K562 (cell line): Measurements from ENCODE around the gene FBXL12. TPM values are rescaled to one million over a fixed set of nuclear protein-coding genes. Genes with fewer than 3 reads are reported as not detected.

Experiments
- ATF7 ChIP-seq: fragments of 450-650 bp; IDR thresholded peaks from 2 replicates; pipeline ENCODE4 v1.7.1; 2014; ENCODE audit warnings: mild to moderate bottlenecking, moderate library complexity
- CBX2 ChIP-seq: fragments of 200-600 bp; sonication (generic); IDR thresholded peaks from one replicate; pipeline ENCODE4 v1.6.1; 2012; ENCODE audit warnings: mild to moderate bottlenecking, low read length, inconsistent platforms; ENCODE audit not compliant: insufficient read depth, poor library complexity, severe bottlenecking
- CREB3L1 ChIP-seq: fragments of 450-650 bp; IDR thresholded peaks from 2 replicates; pipeline ENCODE4 v1.6.1; 2014; ENCODE audit warnings: low read depth, mild to moderate bottlenecking, moderate library complexity, borderline replicate concordance
- EZH2 ChIP-seq: IDR thresholded peaks from 2 replicates; pipeline ENCODE4 v1.6.1; 2012; ENCODE audit warnings: low read depth, mild to moderate bottlenecking, inconsistent platforms, low read length, borderline replicate concordance
- GABPB2 ChIP-seq: fragments of 250-450 bp; sonication (Bioruptor Pico); conservative IDR thresholded peaks from 2 replicates; pipeline ENCODE4 v1.5.1; 2021; ENCODE audit warnings: mild to moderate bottlenecking
- GTF2A2 ChIP-seq: IDR thresholded peaks from 2 replicates; pipeline ENCODE4 v1.6.1; 2016; ENCODE audit warnings: mild to moderate bottlenecking, missing genetic modification characterization, missing compliant biosample characterization
- HBP1 ChIP-seq: fragments of 450-650 bp; formaldehyde crosslinking; IDR thresholded peaks from 2 replicates; pipeline ENCODE4 v1.4.0; 2022; ENCODE audit warnings: missing genetic modification characterization
- HNRNPL ChIP-seq: fragments of 200-400 bp; formaldehyde crosslinking; IDR thresholded peaks from 2 replicates; pipeline ENCODE4 v1.6.1; 2017; ENCODE audit warnings: low read depth, mild to moderate bottlenecking, low read length
- HNRNPLL ChIP-seq: fragments of 200-400 bp; formaldehyde crosslinking; IDR thresholded peaks from 2 replicates; pipeline ENCODE4 v1.6.1; 2017; ENCODE audit warnings: low read length, low read depth, mild to moderate bottlenecking; ENCODE audit not compliant: poor library complexity, severe bottlenecking
- IRF1 ChIP-seq: sonication (generic); formaldehyde crosslinking; IDR thresholded peaks from 2 replicates; pipeline ENCODE4 v1.8.0; 2022; ENCODE audit warnings: missing genetic modification reagents, mild to moderate bottlenecking, borderline replicate concordance
- KDM1A ChIP-seq, 2 experiments: fragments of 450-650 bp; IDR thresholded peaks; 2 replicates each; pipeline ENCODE4 v1.6.1; 2016; ENCODE audit warnings: mild to moderate bottlenecking in 2 of 2
- PCBP2 ChIP-seq: fragments of 200-400 bp; formaldehyde crosslinking; IDR thresholded peaks from 2 replicates; pipeline ENCODE4 v1.6.1; 2018; ENCODE audit warnings: low read length, low read depth, mild to moderate bottlenecking, moderate library complexity; ENCODE audit not compliant: poor library complexity, severe bottlenecking
- PHB ChIP-seq: fragments of 250-450 bp; sonication (Bioruptor Pico); IDR thresholded peaks from 2 replicates; pipeline ENCODE4 v1.5.0; 2021
- PHTF2 ChIP-seq: fragments of 250-450 bp; sonication (Bioruptor Pico); IDR thresholded peaks from 2 replicates; pipeline ENCODE4 v1.5.0; 2021; ENCODE audit warnings: mild to moderate bottlenecking
- POU5F1 ChIP-seq: fragments of 150-350 bp; IDR thresholded peaks from 2 replicates; pipeline ENCODE4 v1.6.1; 2014; ENCODE audit warnings: borderline replicate concordance, low read length, low read depth, mild to moderate bottlenecking; ENCODE audit not compliant: partially characterized antibody
- SPI1 ChIP-seq: IDR thresholded peaks from 2 replicates; pipeline ENCODE4 v1.6.1; 2011; ENCODE audit warnings: low read depth, low read length, control low read depth, borderline replicate concordance
- SRSF9 ChIP-seq: fragments of 200-400 bp; formaldehyde crosslinking; IDR thresholded peaks from 2 replicates; pipeline ENCODE4 v1.6.1; 2017; ENCODE audit warnings: low read depth, low read length, borderline replicate concordance
- WHSC1 ChIP-seq: IDR thresholded peaks from one replicate; pipeline ENCODE4 v1.6.1; 2012; ENCODE audit warnings: low read length, control low read depth, inconsistent platforms
- ZBTB5 ChIP-seq: fragments of 450-650 bp; IDR thresholded peaks from 2 replicates; pipeline ENCODE4 v1.6.1; 2017; ENCODE audit warnings: antibody characterized with exemption
- ZNF146 ChIP-seq: IDR thresholded peaks from one replicate; pipeline ENCODE4 v1.6.1; 2018; ENCODE audit warnings: missing compliant biosample characterization; ENCODE audit not compliant: unreplicated experiment
- ZNF707 ChIP-seq: fragments of 250-450 bp; sonication (Bioruptor Pico); conservative IDR thresholded peaks from 2 replicates; pipeline ENCODE4 v1.8.0; 2022; ENCODE audit warnings: inconsistent platforms, mild to moderate bottlenecking, moderate library complexity
- polyA plus RNA-seq, 8 experiments: library from polyadenylated mRNA; depleted of rRNA in 4 of 8; stranded (reverse) in 5 of 8; unstranded in 3 of 8; fragments of >200 nt; fragmentation: Nextera tagmentation in 2 of 8; fragmentation: Illumina TruSeq in 1 of 8; extraction: Ambion mirVana in 2 of 8; extraction: Trizol in 1 of 8; gene quantifications; 2 replicates each; pipeline versions ENCODE4 v1.2.1 to v1.2.3, GENCODE V29; 2011 to 2014; ENCODE audit warnings: inconsistent platforms in 1 of 8, missing spikeins in 1 of 8
- total RNA-seq, 7 experiments: library from RNA; depleted of rRNA in 6 of 7; stranded (reverse); fragments of >200 nt in 6 of 7; fragmentation: Illumina TruSeq in 2 of 7; extraction: Trizol in 2 of 7; gene quantifications; 2 replicates each; pipeline versions ENCODE4 v1.2.1 to v1.2.3, GENCODE V29; 2011 to 2021; ENCODE audit warnings: low replicate concordance in 1 of 7

Gene FBXL12
- total and polyA plus RNA-seq, 9 of the 15 experiments (the other 6 are each of a cell fraction or from before 2014, with no cell fraction given): 2.7 to 40.5 (median 26.5) TPM

GRCh38 chr19:9834726-9835506 lies 16.0 kb upstream of the FBXL12 start, which contains the start of gene PIN1 (continued):
- TF ChIP-seq HBP1: no peak
- TF ChIP-seq ZNF707 (CRISPR knock-in tag): no peak
- peak; percentile 36 for TF ChIP-seq HNRNPLL
- TF ChIP-seq PHB: no peak
- TF ChIP-seq KDM1A (IDR thresholded peaks at IDR 0.05): peak in 1 of 2 experiments; percentile 98
- no peak for TF ChIP-seq ZNF146 (CRISPR knock-in tag)
- no peak for TF ChIP-seq SPI1
- TF ChIP-seq EZH2: no peak
- no peak for TF ChIP-seq CREB3L1
- no peak for TF ChIP-seq PHTF2
- no peak for TF ChIP-seq SRSF9
- TF ChIP-seq HNRNPL: no peak
- TF ChIP-seq ZBTB5: no peak
- TF ChIP-seq IRF1 (CRISPR knock-in tag): no peak
- no peak for TF ChIP-seq GABPB2 (CRISPR knock-in tag)
- peak; percentile 66 for TF ChIP-seq ATF7
- TF ChIP-seq CBX2: no peak
- no peak for TF ChIP-seq GTF2A2 (tag)
- TF ChIP-seq POU5F1: no peak
- TF ChIP-seq WHSC1: no peak
- TF ChIP-seq PCBP2: no peak
